Stimulated activated CD4-positive, alpha-beta T cell treated with anti-CD3 and anti-CD28 coated beads, TNF-alpha, amount 100 ng/mL, for 48 hours (primary cell): Measurements from ENCODE around the gene CTNNA2.
"Not testable (repeated sequence)": the region's sequence is repeated elsewhere in the genome, so short reads cannot be mapped to it uniquely, and the experiment has no call there.

Source experiments
- DNase-seq, 3 donors: peaks; one replicate each; pipeline ENCODE4 v3.0.0-alpha.2; 2020; ENCODE audit warnings: low read depth in 3 of 3

The CTNNA2 gene

DNA sequence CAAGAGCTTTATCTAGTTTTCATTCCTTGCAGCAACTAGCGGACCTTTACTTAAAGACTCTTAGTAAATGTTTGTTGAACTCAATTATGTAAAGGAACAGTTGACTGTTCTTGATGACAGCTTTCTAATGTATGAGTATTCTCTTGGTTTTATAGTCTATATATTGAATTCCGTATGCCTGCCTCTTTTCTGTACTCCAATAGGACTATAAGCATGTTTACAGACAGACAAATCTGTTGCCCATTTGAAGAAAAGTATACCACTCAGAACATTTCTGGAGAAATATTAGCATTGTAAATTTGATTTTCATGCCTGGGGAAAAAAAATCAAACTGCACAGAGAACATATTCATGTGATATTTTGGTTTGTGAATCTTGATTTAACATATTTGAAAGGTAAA lies 682.2 kb downstream of the CTNNA2 start:
- no peak for DNase-seq

DNA sequence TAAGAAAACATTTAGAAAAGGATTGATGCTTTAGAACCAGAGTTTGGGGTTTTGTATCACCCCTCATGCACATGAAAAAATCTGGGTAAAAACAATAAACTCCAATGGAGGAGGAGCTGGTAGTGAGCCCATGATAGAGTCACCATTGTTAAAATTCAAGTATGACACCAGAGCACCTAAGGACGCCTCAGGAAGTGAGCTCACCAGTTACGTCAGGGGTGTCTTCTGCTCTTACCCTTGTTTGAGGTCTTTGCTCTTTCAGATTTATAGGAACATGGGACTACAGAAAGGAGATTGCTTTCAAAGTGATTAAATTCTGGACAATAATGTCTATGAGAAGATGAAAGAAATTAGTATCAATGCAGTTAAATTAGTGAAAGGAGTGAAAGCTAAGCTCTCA lies 685.2 kb downstream of the CTNNA2 start:
- DNase-seq: no peak

DNA sequence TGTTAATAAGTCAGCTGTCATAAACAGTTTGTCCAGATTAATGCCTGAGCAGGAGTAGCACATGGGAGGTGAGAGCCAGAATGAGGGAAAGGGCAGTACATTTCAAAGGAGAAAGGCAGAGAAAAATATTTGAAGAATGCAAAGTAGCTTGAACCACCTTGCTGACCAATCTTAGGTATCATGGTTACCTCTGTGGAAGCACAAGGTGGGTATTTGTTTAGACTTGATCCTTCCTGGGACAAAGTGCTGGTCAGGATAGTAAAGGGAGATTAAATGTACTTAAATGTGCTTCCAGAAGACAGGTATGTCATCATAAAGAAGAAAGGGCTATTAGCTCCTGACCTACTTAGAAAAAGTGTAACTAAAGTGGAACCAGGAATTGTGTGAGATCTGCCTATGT lies 686.7 kb downstream of the CTNNA2 start:
- DNase-seq: no peak

DNA sequence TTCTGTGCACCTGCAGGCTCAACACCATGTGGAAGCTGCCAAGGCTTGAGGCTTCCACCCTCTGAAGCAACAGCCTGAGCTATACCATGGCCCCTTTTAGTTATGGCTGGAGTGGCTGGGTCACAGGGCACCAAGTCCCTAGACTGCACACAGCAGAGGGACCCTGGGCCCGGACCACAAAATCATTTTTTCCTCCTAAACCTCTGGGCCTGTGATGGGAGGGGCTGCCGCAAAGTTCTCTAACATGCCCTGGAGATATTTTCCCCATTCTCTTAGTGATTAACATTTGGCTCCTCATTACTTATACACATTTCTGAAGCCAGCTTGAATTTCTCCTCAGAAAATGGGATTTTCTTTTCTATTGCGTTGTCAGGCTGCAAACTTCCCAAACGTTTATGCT lies 691.1 kb downstream of the CTNNA2 start:
- DNase-seq: not testable (repeated sequence)

DNA sequence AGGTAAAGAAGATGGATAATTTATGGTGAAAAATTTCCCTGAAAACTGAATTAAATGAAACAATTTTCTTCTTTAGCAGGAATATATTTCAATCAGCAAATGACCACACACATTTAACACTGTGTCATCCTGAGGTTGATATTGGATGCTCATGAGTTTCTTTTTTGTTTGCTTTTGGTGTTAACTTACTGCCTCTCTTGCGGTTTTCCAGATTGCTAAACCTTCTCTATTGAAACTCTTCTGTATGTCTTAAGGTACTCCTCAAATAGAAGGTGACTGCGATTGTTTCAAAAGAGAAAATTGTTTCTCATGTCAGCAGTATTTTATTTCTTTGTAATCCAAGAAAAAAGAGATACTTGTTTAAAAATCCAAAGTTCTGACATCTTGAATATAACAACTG lies 692.6 kb downstream of the CTNNA2 start:
- no peak for DNase-seq

DNA sequence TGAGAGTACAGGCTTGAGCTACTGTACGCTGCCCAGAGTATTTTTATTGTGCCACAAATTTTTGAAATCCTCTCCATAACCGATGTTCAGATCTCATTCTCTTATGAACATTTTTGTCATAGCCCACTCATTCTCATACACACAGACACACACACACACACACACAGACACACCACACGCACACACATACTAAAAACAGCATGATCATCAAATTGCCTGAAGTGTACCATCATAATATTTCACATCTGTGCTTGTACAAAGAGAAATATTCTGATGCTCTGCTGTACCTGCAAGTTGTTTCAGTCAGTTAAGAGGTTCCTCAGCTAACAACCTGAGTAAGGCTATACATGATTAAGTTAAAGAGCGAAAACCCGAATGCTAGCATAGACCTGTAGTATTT lies 696.6 kb downstream of the CTNNA2 start:
- no peak for DNase-seq

DNA sequence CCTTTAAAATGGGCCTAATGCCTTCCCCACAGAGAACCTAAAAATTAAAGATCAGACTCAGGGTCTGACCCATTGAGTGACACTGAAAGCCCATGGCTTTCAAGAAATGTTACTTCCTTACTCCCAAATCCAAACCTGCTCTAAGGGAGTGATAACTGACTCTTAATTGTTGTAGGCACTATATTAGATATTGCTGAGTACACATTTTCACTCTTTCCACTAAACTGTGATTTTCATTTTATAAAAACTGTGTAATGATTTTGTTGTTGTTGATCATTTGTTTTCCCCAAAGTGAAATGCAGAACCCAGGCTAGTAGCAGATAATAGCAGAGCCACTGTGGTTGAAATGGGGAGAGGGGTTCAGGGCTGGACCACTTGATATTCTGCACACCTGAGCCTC lies 704.6 kb downstream of the CTNNA2 start:
- no peak for DNase-seq

DNA sequence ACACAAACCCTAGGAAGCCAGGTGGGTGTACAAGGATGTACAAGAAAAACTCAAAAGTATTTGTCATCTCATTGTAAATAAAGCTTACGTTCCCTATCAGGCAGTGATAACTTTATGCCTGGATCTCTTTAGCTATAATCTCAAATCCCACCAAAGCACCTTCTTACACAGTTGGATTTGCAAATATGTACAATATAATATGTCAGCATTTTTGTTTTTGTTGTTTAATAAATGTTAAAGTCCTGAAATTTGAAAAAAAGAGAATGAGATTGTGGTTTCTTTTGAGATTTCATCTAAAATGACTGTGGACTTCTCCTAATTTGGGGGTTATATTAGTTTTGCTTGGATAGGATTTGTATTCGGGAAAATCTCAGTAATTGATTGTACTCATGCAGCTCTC lies 709.8 kb downstream of the CTNNA2 start:
- DNase-seq: no peak

DNA sequence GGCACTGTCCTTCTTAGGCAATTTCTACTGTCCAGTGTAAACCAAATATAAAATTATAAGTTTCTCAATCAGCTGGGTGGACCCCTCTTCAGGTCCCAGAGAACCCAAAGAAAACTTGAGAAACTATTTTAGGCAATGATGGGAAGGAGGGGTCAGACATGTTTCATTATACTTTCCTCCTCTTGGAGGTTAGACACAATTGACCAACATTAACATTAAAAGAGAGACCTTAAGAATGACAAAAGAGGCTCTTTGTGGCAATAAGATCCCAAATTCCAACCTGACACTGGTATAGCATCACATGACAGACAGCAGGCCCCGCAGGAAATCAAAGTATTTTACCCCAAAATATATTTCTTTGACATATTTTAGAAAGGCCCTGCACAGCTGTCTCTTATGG lies 718.6 kb downstream of the CTNNA2 start:
- DNase-seq: no peak

DNA sequence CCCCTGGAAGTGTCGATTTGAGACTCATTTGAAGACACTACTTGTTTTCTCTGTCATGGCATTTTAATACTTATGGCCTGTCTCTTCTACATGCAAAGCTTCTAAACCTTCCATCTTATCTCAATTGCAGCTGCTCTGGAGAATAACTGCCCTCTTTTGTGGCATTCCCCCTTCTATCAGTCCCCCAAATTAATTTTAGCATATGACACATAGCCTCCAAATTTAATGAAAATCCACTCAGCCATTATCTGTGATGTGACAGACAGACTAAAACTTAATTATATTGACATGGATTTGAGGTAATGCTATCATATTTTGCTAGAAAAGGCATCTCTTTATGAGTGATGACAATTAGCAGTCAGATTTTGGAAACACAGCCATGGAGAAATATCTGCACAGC lies 720.5 kb downstream of the CTNNA2 start:
- DNase-seq: no peak

DNA sequence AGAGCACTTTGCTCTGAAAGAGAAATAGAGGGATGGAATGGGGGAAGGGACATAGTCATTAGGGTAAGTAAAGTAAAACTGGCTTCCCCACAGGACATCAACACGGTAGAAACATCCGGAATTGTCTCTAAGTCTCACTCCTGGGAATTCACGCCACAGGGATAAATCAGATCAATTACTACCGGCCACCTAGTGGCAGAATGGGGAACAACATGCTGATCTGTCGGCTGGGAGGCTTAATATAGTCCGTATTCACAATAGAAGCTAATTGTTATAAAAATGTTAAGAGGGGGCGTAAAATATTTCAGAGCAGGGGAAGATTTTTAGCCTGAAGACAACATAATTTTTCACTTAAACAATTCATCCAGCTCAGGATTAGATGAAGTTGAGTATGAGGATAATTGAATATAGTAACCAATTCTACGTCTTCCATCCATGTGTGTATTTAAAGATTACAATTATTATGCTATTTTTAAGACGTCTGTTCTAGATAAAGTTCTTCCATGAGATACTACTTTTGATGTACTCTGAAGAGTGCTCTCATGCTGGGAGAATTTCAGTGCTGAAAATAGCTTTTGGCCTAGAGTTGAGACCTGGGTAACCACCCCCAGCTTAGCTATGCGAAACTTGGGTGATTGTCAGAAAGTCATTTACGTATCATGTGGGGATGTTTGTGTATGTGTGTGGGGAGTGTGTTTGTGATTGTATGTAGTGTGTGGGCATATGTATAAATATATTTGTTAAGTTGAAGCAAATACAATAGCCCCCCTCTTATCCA lies 726.0 kb downstream of the CTNNA2 start:
- no peak for DNase-seq

DNA sequence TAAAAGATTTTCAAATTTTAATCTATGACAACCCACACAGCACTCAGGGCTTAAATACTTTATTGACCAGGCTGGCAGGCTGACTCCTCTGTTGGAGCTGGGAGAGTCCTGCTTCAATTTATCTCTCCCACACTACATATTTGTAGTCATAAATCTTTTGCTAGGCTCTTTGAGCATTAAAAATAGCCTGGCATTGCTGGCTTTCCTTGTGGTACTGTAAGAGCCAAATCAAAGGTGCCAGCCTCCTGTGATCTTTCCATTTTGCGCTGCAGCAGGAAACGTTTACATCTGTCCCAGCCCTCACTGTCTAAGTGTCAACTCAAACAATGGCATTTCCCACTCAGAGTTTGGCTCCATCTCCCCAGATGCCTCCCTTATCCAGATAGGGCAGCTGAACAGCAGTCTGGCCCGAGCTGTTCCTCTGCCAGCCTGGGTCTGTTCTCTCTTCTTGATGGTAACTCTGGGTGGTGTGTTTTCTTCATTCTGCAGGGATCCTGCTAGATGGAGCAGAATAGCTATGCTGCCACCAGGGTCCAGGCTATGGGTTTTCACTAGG lies 729.6 kb downstream of the CTNNA2 start:
- no peak for DNase-seq

DNA sequence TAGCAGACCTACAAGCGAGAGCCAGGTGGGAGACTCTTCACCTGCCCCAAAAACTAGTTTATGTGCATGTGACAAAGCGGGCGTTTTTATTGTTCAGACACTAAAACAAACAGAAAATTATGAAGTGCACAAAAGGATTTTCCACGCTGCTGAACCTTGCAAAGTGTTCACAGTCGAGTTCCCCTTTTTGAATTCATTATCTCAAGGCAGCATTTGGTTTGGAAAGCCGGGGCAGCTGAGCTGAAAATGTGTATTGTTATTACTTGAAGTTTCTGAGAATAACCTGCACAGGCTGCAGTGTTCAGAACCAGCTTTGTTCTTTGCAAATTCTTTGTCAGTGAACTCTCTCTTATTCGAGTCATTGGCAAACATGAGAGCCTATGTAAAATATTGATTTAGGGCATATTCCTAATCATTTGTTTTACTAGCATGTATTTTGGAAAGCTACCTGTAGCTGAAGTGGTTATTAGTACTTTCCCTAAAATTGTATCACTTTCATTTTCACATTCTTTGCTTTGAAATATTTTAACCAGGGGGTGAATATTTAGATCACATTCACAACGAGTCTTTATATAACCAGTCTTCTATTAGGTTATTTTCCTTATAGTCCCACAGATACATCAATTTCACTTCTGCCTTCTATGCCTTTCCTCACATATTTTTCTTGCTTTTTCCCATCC lies 732.2 kb downstream of the CTNNA2 start:
- no peak for DNase-seq

DNA sequence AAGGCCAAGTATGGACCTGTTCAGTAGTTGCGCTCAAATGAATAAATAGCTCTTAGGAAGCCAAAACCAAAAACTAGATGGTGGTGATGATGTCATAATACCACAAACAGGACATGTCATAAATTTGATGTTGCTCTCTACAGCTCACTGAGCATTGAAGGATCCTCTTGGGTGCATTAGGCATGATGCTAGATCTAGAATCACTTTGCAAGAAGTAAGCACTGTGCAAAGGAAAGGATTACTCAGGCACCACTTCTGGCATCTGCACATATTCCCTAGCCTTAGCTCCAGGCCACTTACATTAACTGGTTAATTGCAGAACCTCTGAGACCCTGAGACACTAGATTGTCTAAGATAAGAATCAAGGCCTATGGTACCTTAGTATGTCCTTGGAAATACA lies 733.7 kb downstream of the CTNNA2 start:
- no peak for DNase-seq

DNA sequence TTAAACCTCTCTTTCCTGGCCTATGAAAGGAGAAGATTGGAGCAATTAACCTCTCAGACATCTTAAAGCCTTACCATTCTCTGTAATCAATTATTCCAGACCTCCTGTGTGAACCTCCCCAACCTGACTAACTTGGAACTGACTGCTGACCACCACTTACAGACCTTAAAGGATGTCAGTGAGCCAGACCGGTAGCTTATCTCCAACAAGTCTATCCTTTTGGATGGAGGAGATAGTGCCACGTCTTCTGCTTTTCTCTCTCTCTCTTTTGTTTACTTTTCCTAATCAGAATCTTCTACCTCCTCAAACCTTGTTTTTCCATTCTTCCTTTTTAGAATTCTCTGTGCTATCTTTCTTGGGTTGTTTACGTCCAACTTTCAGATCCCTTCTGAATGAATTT lies 734.5 kb downstream of the CTNNA2 start:
- DNase-seq: no peak

DNA sequence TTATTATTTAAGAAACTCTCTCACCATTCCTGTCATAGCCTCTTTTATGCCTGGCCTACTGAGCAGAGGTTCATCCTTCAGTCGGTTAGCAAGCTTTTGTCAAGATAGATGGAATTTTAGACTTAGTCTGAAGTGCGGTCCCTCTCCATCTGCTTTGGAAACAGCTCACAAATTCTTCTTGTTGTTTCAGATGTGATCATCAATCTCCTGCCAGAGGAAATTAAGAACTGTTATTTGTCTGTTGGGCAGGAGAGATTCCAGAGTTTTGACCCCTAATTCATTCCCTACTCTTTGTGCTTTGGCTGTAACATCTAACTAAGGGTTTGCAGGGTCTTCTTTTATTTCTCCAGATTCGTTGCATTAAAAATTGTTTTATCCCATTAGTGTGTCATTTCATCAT lies 735.3 kb downstream of the CTNNA2 start:
- no peak for DNase-seq

DNA sequence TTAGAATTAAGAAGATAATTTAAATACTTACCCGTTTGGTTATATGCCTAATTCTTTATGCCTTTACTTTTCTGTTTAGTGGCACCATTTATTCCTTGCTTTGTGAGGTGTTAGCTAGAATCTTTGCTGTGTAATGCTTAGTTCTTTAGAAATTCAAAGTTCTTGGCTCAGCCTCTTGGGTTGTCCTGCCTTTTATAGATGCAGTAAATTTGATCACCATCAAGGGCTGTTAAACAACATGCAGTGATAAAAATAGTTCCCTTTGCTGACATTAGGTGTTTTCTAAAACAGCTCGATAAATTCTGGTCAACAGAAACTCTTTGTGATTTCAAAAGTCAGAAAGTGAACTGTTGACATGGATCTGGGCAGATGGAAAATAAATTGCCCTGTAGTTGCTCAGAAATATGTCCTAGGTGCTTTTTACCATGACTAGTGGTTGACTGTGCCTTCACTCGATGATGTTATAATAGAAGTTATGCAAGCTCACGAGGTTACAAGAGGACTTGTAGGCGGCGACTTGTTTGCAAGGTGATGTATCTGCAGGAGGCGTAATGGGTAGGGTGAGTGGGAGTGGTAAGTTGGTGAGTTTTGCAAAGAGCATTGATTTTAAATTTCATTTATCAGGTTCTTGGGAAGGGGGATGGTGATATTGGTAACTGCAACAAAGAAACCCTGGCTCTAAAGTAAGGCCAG lies 739.6 kb downstream of the CTNNA2 start:
- no peak for DNase-seq

DNA sequence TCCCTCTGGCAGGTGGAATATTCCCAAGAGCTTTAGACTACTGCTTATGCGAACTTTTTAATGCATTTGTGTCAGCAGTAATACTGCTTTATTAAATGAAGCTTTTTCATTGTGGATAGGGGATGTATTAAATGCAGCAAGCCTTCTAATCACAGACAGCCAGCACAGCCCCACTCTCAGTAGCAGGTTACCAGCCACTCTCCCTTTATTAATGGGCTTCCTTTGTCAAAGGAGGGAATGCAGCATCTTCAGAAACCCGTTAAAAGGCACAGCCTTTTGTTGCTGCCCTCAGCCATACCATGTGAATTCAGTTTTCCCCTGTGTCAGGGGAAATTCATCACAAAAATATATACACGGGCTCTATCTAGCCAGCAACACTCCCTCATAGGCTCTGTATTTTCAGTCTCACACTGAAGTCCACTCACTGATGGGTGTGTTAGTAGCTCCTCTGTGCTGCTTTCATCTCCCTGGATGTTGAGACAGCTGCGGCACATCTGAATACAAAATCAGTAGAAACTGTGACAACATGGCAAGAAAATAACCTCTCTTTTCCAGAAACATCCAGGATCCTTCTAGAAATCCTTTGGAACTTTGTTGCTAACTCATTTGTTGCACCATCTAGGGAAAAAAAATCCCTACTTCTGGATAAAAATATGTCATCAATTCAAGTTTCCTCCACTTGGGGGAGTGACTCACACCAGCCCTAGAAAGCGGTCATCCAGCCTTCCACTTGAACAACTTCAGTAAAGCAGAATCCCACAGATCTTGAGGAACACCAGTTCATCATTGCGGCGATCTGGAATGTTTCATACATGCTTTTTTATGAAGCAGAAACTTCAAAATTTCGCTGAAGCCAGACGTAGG lies 743.3 kb downstream of the CTNNA2 start:
- DNase-seq: no peak

DNA sequence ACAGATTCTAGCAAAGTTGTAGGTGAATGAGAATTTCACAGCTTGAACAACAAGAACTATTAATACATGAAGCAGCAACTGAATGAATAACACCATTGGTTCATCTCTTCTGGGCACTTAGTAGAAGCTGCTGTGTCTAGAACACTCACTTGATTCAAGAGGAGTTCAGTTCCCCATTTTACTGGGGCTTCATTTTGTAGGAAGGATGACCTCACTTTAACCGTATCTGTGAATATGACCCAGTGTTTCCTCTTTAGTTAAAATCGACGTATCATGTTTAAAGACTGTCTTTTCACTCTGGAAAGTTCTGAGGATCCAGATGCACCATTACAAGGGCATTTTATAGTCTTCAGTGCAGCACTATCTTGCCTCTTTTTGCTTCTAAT lies 743.9 kb downstream of the CTNNA2 start:
- DNase-seq: no peak

DNA sequence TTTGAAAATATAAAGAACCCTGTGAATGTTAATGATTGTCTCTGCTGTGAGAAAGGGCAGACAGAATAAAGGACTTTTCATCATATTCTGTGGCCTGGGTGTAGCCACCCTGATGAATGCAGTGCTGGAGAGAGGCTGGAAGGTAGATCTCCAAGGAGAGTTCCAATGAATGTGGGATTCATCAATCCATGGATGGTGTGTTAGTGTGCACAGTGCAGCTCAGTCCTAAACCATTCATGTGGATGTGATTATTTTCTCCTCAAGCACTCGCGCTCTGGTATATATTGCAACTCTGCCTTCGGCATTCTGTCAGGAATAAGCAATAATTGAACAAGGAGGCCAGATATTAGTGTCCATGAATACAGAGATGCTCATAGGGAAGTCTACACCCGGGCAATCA lies 744.6 kb downstream of the CTNNA2 start:
- no peak for DNase-seq

DNA sequence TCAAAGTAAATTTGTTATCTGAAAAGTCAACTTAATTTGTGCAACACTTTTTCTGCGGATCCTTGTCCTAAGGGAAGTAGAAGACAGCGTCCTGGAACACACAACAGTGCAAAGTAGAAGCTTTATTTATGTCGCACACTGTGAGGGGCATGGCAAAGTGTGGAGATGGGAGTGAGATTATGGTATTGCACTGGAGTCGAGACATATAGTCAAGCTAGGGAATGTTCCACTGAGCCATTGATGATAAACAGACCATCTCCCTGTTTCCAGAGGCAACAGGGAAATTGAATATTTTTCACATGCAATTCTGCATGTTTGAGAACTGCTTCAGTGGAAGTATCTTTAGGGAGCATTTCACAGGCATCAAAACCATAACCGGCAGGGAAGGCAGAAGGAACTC lies 745.5 kb downstream of the CTNNA2 start:
- DNase-seq: no peak

DNA sequence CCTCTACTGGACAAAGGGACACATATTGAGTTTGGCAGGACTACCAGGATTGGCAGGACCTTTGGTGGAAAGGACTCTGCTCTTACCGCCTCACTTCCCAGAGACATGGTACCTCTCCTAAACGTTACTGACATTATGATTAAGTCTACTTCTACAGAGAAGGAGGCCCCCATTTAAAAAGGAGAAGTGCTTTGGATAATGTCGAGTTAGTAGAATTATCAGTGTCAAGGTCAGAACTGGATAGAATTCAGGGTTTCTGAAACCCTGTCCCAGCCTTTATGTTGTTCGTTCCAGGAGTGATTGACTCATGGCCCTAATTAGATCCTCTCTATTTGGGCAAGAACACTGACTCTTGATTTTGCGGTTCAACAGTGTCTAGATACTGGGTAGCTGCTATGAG lies 745.9 kb downstream of the CTNNA2 start:
- DNase-seq: no peak
